GM19372 (cell line): ENCODE data around the gene ITGBL1.

Source experiments
- ATAC-seq: cut with Tn5 transposase; IDR thresholded peaks from one replicate; pipeline ENCODE4 v1.9.1; 2021; ENCODE audit warnings: mild to moderate bottlenecking, low read depth, moderate library complexity; ENCODE audit not compliant: unreplicated experiment

Gene ITGBL1

GRCh38 chr13:101552786-101553185, 100.3 kb downstream of the ITGBL1 start:
- no peak for ATAC-seq

GRCh38 chr13:101554420-101555125, 102.1 kb downstream of the ITGBL1 start:
- ATAC-seq = no peak

- ATAC-seq = no peak
These were observed 103.1 kb downstream of the ITGBL1 start for GRCh38 chr13:101555610-101556009.

- no peak for ATAC-seq
These were observed 104.2 kb downstream of the ITGBL1 start for GRCh38 chr13:101556676-101557123.

- no peak for ATAC-seq
These were observed 112.8 kb downstream of the ITGBL1 start for GRCh38 chr13:101565317-101565716.

GRCh38 chr13:101567841-101568240, 115.4 kb downstream of the ITGBL1 start:
- ATAC-seq = no peak

- no peak for ATAC-seq
These were observed 117.3 kb downstream of the ITGBL1 start for GRCh38 chr13:101569807-101570206.

GRCh38 chr13:101570410-101570809, 117.9 kb downstream of the ITGBL1 start:
- ATAC-seq = no peak

GRCh38 chr13:101572456-101572855, 120.0 kb downstream of the ITGBL1 start:
- no peak for ATAC-seq

- no peak for ATAC-seq
These were observed 123.1 kb downstream of the ITGBL1 start for GRCh38 chr13:101575581-101575980.

- no peak for ATAC-seq
These were observed 124.0 kb downstream of the ITGBL1 start for GRCh38 chr13:101576455-101576854.

- no peak for ATAC-seq
These were observed 124.5 kb downstream of the ITGBL1 start for GRCh38 chr13:101576977-101577376.

GRCh38 chr13:101579281-101579802, 126.9 kb downstream of the ITGBL1 start:
- no peak for ATAC-seq

- no peak for ATAC-seq
These were observed 131.9 kb downstream of the ITGBL1 start for GRCh38 chr13:101584331-101584730.

- ATAC-seq = no peak
These were observed 138.0 kb downstream of the ITGBL1 start for GRCh38 chr13:101590479-101590878.

- ATAC-seq = no peak
These were observed 142.5 kb downstream of the ITGBL1 start for GRCh38 chr13:101594936-101595335.

GRCh38 chr13:101596803-101597202, 144.3 kb downstream of the ITGBL1 start:
- ATAC-seq = no peak

GRCh38 chr13:101611491-101612475, 159.3 kb downstream of the ITGBL1 start:
- no peak for ATAC-seq

GRCh38 chr13:101612735-101613134, 160.3 kb downstream of the ITGBL1 start:
- no peak for ATAC-seq

- no peak for ATAC-seq
These were observed 162.0 kb downstream of the ITGBL1 start for GRCh38 chr13:101614491-101614890.
